Measurements from ENCODE around the gene JPT2.

DNA sequence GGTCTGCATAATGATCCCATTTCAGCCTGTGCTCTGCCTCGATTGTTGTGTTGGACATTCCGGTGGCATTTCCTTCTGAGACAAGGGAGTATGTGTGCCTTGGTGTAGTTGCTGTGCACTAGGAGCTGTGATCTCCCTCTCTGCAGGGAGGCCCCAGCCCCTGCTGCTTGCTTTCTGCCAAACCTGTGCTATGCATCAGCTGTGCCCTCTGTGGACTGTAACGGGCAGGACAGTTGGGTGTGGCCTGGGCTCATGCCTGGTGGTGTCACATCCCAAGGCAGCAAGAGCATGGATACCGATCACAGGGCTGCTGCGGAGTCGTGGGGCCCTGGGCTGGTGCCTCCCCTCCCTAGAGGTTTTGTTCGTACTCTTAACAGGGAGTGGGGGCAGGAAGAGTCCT, 3.8 kb upstream of the JPT2 start:
- TF ChIP-seq CTCF (IDR thresholded peaks at IDR 0.05; ENCODE audit: poor library complexity): no peak
- no peak for TF ChIP-seq EZH2phosphoT487 (IDR thresholded peaks at IDR 0.05; ENCODE audit: low read depth, severe bottlenecking, unreplicated experiment)
- TF ChIP-seq EZH2 (IDR thresholded peaks at IDR 0.05; ENCODE audit: borderline replicate concordance): no peak

All from hepatocyte (in vitro differentiated cells).